Liver (tissue), 3 donors: ENCODE measurements around the gene TIMMDC1.

Experiments used
- ATF3 ChIP-seq: IDR thresholded peaks from 2 replicates; pipeline ENCODE4 v1.6.1; 2016; ENCODE audit warnings: antibody characterized with exemption
- CTCF ChIP-seq: fragments of 150-350 bp; IDR thresholded peaks from 2 replicates; pipeline ENCODE4 v1.5.1; 2017; ENCODE audit warnings: improper control_type of control experiment, low read depth, low read length; ENCODE audit not compliant: missing input control
- FOXA1 ChIP-seq: IDR thresholded peaks from 2 replicates; pipeline ENCODE4 v1.6.1; 2016; ENCODE audit warnings: antibody characterized with exemption
- GABPA ChIP-seq, 2 donors: IDR thresholded peaks in 1 of 2; conservative IDR thresholded peaks in 1 of 2; 2 replicates each; pipeline ENCODE4 v1.6.1; 2016; ENCODE audit warnings: antibody characterized with exemption in 2 of 2, mild to moderate bottlenecking in 1 of 2, moderate library complexity in 1 of 2
- JUND ChIP-seq, 2 donors: IDR thresholded peaks; 2 replicates each; pipeline ENCODE4 v1.6.1; 2016; ENCODE audit warnings: antibody characterized with exemption in 2 of 2
- NR2F2 ChIP-seq: IDR thresholded peaks from 2 replicates; pipeline ENCODE4 v1.6.1; 2016; ENCODE audit warnings: antibody characterized with exemption
- RAD21 ChIP-seq, 2 donors: IDR thresholded peaks; 2 replicates each; pipeline ENCODE4 v1.6.1; 2016; ENCODE audit warnings: antibody characterized with exemption in 2 of 2, mild to moderate bottlenecking in 2 of 2
- REST ChIP-seq: IDR thresholded peaks from 2 replicates; pipeline ENCODE4 v1.6.1; 2016; ENCODE audit warnings: antibody characterized with exemption, mild to moderate bottlenecking
- SP1 ChIP-seq: IDR thresholded peaks from 2 replicates; pipeline ENCODE4 v1.6.1; 2018; ENCODE audit warnings: antibody characterized with exemption, mild to moderate bottlenecking
- TAF1 ChIP-seq: conservative IDR thresholded peaks from 2 replicates; pipeline ENCODE4 v1.6.1; 2016; ENCODE audit warnings: antibody characterized with exemption, mild to moderate bottlenecking
- YY1 ChIP-seq: IDR thresholded peaks from 2 replicates; pipeline ENCODE4 v1.6.1; 2016; ENCODE audit warnings: antibody characterized with exemption, mild to moderate bottlenecking
- TF ChIP-seq, protein P1 (sequence below): IDR thresholded peaks from 2 replicates; pipeline ENCODE4 v1.6.1; 2016; ENCODE audit warnings: antibody characterized with exemption
- donor health status: healthy.
- donor health status: healthy.

GRCh38 chr3:119490153-119490552 is 8.2 kb upstream of the TIMMDC1 start:
- TF ChIP-seq CTCF = no peak
- TF ChIP-seq SP1 = no peak
- TF ChIP-seq YY1 = no peak
- TF ChIP-seq REST = no peak
- no peak for TF ChIP-seq JUND (IDR thresholded peaks at IDR 0.05)
- TF ChIP-seq TAF1 = no peak
- TF ChIP-seq, protein P1, sequence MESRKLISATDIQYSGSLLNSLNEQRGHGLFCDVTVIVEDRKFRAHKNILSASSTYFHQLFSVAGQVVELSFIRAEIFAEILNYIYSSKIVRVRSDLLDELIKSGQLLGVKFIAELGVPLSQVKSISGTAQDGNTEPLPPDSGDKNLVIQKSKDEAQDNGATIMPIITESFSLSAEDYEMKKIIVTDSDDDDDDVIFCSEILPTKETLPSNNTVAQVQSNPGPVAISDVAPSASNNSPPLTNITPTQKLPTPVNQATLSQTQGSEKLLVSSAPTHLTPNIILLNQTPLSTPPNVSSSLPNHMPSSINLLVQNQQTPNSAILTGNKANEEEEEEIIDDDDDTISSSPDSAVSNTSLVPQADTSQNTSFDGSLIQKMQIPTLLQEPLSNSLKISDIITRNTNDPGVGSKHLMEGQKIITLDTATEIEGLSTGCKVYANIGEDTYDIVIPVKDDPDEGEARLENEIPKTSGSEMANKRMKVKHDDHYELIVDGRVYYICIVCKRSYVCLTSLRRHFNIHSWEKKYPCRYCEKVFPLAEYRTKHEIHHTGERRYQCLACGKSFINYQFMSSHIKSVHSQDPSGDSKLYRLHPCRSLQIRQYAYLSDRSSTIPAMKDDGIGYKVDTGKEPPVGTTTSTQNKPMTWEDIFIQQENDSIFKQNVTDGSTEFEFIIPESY = no peak
- no peak for TF ChIP-seq ATF3
- no peak for TF ChIP-seq NR2F2
- TF ChIP-seq FOXA1 = no peak
- no peak for TF ChIP-seq RAD21 (IDR thresholded peaks at IDR 0.05)
- no peak for TF ChIP-seq GABPA (IDR thresholded peaks at IDR 0.05 in 1 of 2, conservative IDR thresholded peaks at IDR 0.05 in 1 of 2)
